Activated CD8-positive, alpha-beta memory T cell treated with anti-CD3 and anti-CD28 coated beads for 1 hour (primary cell): ENCODE data around the gene METTL26.

Source experiments
- DNase-seq, 2 donors: peaks; one replicate each; pipeline ENCODE4 v3.0.0-alpha.2; 2020; ENCODE audit warnings: low read depth in 1 of 2; ENCODE audit errors: extremely low read depth in 1 of 2

METTL26 gene

DNA sequence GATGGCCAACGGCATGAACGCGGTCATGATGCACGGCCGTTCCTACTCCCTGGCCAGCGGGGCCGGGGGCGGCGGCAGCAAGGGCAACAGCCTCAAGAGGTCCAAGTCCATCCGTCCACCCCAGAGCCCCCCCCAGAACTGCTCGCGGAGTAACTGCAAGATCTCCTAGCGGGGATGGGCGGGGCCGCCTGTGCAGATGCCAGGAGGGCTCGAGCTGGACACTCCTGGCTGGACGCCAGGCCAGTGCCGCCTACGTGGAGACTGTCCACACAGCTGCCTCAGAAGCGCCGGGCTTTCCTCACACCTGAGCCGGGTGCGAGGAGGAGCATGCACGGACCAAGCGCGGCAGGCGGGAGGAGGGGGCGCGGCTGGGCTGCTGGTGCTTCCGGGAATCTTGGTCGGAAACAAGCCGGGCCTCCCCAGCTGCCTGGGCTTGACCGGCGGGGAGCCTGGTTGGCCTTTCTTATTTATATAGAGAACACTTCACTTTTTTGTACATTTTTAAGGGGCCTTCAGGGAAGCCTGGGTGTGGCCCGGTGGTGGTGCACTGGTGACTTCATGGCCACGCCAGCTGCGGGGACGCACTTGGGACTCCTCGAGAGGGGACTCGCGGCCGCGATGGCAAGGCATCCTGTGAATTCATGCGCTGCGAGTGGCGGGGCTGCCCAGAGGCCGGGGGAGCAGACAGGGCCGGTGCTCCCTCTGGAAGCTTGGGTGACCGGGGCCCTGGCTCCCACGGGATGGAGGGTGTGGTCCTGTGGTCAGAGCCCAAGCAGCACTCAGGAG, 8.5 kb downstream of the METTL26 start:
- no peak for DNase-seq

DNA sequence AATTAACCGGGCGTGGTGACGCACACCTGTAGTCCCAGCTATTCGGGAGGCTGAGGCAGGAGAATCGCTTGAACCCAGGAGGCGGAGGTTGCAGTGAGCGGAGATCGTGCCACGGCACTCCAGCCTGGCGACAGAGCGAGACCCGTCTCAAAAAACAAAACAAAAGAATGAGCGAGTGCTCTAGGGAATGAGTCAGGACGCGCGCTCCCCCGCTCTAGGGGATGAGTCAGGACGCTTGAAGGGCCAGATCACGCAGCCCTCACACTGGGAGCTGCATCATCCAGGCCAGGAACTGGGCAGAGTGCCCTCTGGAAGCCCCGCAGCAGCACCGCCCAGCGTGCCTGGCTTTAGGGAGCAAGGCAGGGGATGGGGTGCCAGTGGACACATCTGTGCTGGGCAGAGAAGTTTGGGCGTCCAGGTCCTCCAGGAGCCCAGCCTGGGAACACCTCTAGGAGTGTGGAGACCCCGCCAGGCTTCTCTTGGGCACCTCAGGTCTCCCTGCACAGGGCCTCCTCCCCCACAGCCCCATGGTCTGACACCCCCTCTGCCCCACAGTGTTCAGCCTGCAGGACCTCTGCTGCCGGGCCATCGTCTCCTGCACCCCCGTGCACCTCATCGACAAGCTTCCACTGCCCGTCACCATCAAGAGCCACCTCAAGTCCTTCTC, 9.2 kb downstream of the METTL26 start:
- no peak for DNase-seq

DNA sequence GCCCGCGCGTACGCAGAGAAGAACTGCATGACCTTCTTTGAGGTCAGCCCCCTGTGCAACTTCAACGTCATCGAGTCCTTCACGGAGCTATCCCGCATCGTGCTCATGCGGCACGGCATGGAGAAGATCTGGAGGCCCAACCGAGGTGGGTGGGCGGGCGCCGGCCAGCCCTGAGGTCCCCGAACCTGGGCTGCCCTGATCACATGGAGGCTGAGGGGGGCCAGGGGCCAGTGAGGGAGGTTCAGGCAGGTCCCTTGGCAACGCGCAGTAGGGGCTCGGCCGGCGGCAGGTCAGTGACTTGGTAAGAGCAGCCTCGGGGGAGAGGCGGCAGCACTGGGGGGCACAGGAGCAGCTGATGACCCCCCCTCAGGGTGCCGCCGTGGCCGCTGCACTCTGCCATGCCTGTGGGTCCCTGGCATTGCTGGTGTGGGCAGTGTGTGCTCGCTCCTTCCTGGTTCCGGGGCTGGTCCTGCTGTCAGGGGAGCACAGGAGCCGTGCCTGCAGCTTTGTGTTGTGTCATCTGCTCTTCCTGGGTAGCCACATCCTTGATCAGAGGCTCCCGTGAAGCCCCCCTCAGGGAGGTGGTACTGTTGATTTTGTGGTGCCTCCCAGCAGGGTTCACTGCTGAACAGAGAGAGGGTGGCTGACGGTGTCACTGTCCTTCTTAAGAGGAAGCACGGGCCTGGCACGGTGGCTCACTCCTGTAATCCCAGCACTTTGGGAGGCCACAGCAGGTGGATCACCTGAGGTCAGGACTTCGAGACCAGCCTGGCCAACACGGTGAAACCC, 9.9 kb downstream of the METTL26 start:
- no peak for DNase-seq

DNA sequence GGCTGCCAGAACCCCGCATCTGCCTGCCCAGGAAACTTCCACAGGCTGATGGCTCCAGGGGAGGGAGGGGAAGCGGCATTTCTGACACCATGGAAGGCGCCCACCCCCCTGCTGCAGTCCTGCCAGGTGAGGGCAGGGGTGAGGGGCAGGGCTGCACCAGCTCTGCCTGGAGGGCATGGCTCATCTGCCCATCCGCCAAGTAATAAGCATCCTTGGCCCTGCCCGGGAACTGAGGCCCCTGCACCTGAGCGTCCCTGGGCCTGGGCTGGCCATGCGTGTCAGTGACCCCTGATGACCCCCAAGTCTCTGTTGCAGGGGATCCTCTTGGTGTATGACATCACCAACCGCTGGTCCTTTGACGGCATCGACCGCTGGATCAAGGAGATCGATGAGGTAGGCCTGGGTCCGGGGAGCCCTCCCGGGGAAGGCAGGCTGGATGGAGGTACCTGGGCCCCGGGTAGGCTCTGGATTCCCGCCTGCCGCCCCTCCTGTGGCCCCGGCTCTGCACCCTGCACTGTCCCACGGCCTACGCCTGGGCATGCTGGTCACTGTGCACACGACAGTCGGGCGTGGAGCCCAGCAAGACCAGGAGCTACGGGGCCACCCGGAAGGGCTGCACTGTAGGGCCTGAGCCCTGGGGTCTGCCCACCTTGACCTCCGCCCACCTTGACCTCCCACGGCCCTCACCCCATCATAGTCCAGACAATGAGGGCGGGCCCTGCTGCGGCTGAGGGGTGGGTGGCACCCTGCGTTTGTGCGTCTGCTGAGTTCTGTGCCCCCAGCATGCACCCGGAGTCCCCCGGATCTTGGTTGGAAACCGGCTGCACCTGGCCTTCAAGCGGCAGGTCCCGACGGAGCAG, 10.8 kb downstream of the METTL26 start:
- DNase-seq = no peak

DNA sequence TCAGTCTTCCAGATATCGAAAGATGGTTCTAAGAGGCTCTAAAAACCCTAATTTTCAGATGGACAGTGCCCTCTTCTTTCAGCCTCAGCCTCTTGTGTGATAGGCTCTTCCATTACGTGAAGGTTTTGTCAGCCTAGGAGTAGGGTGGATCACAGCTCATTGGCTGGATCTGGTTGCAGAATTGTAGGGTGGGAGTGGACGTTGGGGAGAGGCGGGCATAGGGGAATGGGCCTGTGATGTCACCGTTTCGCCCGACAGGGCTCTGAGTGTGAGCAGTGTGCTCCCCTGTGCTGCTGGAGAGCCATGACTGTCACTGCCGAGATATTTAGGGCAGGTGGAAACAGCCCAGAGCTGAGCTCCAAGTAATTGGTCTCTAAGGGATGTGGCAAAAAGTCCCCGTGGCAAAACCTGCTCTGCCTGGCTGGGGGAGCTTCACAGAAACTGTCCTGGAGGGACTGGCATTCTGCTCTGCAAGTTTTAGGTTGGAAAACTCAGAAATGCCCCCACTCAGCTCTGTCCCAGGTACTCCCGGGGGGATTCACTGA, 11.5 kb downstream of the METTL26 start:
- no peak for DNase-seq

DNA sequence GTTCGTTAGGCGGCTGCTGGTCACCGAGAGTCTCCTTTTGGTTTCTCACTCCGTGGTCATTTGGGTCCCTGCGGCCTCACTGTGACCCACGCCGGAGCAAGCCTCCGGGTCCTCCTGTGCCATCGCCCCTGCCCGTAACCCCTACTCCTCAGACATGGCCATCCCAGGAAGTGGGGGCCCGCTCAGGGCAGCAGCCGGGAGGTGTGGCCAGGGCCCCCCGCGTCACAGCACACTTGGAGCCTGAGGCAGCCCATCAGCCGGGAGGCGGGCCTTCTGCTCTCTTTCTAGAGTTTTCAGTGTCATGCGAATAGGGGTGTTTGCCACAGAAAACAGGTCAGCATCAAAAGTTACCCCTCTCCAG, 13.2 kb downstream of the METTL26 start:
- DNase-seq = no peak

DNA sequence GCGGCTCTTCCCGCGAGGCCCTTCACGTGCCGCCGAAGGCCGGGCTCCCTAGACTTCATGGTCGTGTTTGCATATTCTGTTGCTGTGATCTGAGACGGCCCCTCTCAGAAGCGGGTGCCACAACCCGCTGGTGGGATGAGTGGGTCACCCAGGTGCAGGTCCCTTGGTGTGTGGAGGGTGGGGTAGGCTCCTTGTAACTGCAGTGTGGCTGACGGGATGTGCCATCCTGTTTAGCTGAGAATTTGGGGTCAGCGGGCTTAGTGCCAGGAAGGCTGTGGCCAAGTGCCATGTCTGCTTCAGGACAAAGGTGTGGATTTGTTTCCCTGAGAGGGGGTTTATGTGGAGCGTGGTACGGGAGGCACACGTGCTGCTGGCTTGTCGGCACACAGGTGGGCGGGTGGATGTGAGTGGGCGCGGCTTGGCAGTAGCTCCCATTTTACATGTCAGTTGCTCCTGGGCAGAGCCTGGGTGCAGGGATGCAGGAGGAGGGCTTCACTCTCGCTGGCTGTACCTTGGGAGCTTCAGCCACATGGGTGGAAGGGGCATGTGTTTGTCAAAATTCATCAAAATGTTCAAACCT, 14.5 kb downstream of the METTL26 start:
- DNase-seq = no peak

DNA sequence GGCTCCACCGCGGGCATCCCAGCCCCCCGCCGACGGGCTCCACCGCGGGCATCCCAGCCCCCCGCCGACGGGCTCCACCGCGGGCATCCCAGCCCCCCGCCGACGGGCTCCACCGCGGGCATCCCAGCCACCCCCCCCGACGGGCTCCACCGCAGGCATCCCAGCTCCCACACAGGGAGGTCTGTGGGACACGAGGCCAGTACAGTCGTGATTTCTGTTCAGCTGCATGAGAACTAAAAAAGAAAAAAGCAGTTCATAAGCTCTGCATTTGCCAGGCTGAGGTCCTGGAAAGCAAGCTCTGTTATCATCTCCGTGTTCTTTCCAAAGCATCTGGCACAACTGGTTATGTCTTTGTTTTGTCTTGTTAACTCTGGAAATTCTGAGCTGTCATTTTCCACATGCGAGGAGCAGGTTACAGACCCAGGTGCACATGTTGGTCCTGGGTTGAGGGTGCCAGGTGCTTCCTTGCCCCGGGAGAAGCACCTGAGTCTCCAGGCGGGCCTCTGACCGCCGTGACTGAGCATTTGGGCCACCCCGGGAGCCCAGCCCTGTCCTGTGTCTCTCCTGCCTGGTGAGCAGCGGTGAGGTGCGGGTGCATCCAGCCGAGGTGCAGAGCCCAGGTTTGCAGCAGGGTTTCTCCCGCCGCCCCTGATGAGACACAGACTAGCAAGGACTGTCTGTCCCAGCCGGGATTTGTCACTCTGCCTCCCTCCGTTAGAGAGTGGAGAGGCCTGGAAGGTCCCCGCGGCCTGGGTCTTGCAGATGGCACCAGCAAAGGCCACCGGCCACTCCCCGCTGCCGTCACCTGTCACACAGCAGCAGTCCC, 15.2 kb downstream of the METTL26 start:
- DNase-seq = no peak

DNA sequence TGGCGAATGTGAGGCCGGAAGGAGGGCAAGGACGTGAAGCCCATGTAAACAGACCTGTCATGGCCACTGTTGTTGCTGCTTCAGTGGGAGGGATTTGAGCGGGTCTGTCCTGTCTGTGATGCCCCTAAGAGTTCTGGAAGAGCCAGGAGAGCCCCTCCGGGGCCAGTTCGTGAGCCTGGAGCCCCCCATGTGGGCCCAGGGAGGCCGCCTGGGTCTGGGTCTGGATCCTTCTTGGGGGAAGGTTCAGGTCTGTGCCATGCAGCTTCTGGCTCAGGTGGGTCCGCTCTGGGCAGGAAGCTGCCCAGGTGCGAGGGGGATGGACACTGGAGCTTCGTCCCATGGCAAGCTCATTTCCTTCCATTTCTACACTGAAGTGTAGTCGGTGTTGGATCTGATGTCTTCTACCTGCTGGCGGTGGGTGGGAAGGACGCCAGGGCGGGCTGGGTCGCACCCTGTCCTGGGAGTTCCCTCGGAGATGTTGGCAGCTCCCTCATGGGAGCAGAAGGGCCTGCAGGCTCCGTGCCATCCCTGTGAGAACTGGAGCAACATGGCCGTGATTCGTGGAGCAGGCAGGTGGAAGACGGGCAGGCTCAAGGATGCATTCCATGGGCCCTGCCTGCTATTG, 16.5 kb downstream of the METTL26 start:
- DNase-seq = no peak

DNA sequence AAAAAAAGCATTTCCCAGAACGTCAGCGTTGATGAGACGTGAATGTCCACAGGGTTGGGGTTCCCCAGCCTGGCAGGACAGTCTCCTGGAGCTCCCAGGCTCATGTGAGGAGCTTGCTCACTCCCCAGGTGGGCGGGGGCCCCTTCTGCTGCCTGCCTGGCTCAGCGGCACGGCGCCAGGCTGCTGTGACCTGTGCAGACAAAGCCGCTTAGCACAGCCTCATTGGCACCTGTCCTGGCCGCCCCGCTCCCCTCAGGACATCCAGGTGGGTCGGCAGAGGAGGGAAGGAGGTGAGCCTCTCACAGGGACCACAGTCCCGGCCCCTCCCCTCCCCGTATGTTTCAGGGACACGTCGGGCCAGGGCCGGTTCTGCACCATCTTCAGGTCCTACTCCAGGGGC, 18.2 kb downstream of the METTL26 start:
- DNase-seq = no peak

DNA sequence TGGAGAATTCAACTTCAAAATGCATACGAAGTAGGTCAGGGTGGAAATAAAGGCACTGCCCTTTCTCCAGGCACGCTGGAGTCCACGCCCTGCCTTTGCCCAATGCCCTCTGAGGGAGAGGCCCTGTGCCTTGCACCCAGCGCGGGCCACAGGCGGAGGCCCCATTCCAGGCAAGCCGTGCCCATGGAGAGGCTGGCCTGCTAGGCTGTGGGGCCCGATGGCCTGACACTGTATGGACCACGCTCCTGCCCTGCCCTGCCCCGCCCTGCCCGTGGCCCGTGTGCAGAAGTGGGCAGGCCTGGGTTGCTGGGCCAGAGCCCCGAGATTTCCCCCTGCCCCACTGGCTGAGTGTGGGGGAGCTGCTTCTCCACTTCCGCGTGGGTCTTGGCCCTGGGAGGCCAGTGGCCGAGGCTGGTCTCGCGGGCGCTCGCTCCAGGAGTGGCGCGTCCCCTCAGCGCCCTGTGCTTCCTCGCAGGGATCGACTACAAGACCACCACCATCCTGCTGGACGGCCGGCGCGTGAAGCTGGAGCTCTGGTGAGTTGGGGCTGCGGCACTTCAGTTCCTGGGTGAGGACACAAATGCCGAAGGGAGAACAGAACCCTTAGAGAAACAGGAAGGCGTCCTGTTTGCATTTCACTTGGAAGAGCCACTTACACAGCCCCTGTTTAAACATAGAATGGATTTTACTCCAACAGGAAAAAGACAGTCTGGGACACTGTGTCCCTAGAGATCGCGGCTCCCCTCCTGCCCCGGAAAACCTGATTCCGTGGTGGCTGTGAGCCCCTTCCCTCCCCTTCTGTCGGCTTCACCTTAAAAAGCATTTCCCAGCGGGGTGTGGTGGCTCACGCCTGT, 19.1 kb downstream of the METTL26 start:
- DNase-seq = no peak

DNA sequence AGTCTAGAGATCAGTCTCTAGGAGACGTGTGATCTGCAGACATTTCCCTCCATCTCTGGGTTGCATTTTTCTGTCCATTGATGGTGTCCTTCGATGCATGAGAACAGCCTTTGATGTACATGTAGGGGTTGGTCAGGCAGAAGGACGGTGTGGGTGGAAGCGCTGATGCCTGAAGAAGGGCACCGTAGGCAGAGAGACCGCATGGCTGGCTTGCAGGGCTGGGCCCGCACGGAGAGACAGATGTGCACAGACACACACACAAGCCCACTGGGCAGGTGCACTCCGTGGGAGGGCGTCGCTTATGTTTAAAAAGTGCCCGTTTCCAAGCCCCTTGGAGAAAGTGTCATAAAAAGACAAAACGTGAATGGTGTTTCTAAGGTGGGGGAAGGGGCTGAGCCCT, 21.0 kb downstream of the METTL26 start:
- DNase-seq = no peak

DNA sequence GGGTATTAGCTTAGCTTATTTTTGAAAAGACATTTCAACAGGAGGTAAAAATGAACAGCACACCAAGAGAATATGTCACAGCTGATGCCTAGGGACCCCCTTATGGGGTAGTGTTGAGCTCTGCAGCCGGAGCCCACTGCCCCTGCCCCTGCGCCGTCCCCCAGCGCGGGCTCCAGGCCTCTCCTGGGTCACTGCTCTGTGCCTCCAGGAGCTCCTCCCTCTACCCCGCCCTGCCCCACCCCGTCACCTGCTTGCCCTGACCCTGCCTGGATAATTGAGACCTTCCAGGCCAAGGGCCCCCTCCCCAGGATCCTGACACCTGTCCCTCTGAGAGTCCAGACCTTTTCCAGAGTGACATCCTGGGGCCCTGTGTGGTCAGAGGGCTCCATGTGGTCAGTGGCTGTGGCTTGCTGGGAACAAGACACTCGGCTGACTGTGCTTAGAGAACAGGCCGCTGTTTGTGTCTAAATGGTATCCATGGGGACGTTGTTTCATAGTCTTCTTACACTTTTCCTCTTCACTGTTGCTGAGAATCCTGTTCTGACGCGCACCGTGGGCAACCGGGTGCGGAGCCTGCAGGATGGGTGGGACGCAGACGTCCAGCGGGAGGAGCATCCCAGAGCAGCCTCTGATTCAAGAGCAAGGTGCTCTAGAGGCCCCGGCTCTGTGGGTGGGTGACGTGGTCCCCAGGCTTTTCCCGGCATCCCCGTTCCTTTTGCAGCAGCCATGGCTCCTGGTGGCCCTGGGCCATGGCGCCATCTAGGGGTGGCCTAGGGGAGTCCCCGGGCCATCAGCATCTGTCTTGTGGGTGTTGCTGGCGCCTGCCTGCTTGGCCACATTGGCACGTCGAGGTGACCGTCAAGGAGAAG, 25.4 kb downstream of the METTL26 start:
- DNase-seq = peak in 1 of 2 donors; percentile 35

DNA sequence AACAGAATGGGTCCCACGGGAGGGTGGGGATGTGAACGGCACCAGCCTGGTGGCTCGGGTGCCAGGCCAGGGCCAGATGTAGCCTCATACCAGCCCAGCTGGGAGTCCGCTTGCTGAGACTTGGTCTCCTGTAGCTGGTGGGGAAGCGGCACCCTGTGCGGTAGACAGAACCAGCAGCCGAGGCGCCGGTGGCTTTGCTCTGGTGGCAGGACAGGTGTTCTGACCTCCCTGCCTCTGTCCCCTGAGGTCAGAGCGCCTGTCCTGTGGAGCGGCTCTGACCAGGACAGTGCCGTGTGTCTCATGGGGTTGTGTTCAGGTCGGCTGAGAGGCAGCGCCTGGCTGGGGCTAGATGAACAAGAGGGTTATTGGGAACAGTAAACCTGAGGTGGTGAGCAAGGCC, 26.1 kb downstream of the METTL26 start:
- DNase-seq = no peak

DNA sequence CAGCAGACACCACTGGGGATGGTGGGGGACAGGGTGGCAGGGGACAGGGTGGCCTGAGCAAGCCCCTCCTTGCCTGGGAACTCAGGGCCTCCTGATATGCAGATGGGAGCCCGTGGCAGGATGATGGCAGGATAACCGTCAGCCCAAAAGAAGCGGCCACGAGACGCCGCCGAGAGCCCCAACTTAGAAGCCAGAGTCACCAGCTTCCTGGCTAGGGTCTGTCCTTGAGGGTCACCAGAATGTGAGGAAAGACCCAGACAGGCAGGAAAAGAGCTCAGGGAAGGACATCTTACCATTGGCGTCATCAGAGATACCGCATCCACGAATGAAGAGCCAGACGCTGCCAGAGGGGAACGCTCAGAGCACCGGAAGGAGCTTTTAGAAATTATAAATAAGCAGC, 26.8 kb downstream of the METTL26 start:
- no peak for DNase-seq

DNA sequence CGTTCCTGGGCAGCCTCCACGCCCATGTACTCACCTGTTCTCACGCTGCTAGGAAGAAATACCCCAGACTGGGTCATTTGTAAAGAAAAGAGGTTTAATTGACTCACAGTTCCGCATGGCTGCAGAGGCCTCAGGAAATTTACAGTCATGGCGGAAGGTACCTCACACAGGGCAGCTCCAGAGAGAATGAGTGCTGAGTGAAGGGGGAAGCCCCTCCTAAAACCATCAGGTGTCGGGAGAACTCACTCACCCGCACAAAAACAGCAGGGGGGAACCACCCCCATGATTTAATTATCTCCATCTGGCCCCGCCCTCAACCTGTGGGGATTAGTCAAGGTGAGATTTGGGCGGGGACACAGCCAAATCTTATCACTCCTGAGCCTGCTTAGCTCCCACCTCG, 28.1 kb downstream of the METTL26 start:
- no peak for DNase-seq

DNA sequence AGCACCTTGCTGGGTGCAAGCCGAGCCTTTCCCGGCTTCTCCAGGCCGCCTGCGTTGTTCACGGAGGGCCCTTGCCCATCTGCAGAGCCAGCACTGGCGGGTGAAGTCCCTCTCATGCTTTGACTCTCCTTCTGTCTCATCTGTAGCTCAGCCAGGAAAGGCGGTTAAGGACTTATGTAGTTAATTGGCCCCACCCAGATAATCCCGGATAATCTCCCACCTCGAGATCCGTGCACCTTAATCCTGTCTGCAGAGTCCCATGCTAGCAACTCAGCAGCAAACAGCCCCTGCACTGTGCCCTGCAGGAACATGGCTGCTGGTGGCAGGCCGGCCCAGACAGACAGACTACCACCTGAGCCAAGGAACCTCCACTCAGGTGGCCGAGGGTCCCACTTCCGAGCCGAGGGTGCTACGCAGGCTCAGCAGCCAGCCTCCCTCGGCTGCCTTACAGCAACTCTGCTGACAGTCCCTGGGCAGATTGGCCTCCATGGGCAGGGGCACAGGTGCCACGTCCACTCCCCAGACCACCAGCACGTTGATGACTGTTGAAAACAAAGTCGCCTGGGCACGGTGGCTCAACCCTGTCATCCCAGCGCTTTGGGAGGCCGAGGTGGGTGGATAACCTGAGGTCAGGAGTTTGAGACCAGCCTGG, 29.3 kb downstream of the METTL26 start:
- DNase-seq = no peak
